ENCODE results near the gene MICAL3.

The MICAL3 gene

DNA sequence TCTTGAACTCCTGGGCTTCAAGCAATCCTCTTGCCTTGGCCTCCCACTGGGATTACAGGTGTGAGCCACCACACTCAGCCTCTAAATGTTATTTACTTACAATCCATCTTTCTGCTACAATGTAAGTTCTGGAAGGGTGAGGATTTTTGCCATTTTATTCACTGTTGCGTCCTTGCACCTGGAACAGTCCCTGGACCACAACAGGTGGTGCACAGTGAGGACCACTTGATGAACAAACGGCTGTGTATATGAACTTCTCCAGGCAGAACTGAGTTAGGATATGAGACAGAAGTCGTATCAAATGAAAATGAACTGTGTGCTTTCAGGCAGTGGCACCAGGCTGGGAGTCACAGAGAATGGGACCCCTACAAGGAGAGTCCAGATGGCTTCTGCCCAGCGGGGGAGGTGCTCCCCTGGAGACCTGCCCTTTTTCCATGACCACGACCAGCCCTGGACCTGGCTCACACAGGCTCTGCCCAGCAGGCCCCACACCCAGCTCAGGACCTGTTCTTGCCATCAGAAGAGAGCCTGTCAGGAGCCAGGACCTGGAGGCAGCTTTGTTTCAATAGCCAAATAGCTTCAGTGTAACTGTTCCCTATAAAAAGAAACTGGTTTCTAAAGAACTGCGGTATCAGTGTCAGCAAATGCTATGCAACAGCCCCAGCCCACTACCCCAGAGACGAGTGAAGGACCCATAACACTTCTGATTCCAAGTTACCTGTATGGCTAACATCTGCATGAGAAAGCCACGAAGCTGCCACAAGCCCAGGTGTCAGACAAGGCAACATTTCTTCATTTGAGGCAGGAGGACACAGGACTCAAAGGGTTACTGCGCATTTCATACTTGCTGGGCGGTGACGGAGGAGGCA lies 104.9 kb downstream of the MICAL3 start:
- H3K9me3 ChIP-seq = no peaks in the 10 kb centered on the region
- no peaks in the 10 kb centered on the region for H3K36me3 ChIP-seq
- no peak for DNase-seq
- H3K4me3 ChIP-seq (ENCODE audit: low read depth, low read length) = no peak overlapping the region
- H3K4me1 ChIP-seq = peaks cover 14% of the 10 kb centered on the region
- no peaks in the 10 kb centered on the region for H3K27me3 ChIP-seq
- TF ChIP-seq, protein P1, sequence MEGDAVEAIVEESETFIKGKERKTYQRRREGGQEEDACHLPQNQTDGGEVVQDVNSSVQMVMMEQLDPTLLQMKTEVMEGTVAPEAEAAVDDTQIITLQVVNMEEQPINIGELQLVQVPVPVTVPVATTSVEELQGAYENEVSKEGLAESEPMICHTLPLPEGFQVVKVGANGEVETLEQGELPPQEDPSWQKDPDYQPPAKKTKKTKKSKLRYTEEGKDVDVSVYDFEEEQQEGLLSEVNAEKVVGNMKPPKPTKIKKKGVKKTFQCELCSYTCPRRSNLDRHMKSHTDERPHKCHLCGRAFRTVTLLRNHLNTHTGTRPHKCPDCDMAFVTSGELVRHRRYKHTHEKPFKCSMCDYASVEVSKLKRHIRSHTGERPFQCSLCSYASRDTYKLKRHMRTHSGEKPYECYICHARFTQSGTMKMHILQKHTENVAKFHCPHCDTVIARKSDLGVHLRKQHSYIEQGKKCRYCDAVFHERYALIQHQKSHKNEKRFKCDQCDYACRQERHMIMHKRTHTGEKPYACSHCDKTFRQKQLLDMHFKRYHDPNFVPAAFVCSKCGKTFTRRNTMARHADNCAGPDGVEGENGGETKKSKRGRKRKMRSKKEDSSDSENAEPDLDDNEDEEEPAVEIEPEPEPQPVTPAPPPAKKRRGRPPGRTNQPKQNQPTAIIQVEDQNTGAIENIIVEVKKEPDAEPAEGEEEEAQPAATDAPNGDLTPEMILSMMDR (IDR thresholded peaks at IDR 0.05; ENCODE audit: low read depth, low read length) = no peak

DNA sequence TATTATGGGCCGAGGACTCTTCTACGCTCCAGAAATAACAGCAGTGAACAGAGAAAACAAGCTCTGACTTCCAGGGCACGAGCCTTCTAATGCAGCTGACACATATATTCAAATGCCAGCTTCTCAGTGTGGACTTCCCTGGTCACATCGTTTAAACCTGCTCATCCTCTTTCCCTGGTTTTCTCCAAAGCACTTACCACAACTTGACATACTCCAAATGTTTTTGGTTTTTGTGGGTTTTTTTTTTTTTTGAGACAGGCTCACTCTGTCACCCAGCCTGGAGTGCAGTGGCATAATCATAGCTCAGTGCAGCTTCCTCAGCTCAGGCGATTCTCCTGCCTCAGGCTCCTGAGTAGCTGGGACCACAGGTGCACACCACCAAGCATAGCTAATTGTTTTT lies 105.5 kb downstream of the MICAL3 start:
- Histone ChIP-seq H3K27me3 (no peaks in the 10 kb centered on the region), H3K36me3 (no peaks in the 10 kb centered on the region), H3K4me1 (peaks cover 9% of the 10 kb centered on the region), H3K9me3 (no peaks in the 10 kb centered on the region), H3K4me3 (ENCODE audit: low read depth, low read length) (no peak overlapping the region)
- TF ChIP-seq, protein P1 (IDR thresholded peaks at IDR 0.05; ENCODE audit: low read depth, low read length) = no peak
- no peak for DNase-seq

- TF ChIP-seq, protein P1 (IDR thresholded peaks at IDR 0.05; ENCODE audit: low read depth, low read length) = no peak
- no peak overlapping the region for H3K4me3 ChIP-seq (ENCODE audit: low read depth, low read length)
- H3K4me1 ChIP-seq = peaks cover 4% of the 10 kb centered on the region
- H3K27me3 ChIP-seq = no peaks in the 10 kb centered on the region
- H3K9me3 ChIP-seq = no peaks in the 10 kb centered on the region
- no peaks in the 10 kb centered on the region for H3K36me3 ChIP-seq
- DNase-seq = no peak
Measured at GRCh38 chr22:17917490-17917983, 106.8 kb downstream of the MICAL3 start.

GRCh38 chr22:17916226-17916889 lies 108.0 kb downstream of the MICAL3 start:
- no peaks in the 10 kb centered on the region for H3K36me3 ChIP-seq
- H3K4me1 ChIP-seq = peaks cover 6% of the 10 kb centered on the region

GRCh38 chr22:17915676-17916075 lies 108.7 kb downstream of the MICAL3 start:
- Histone ChIP-seq H3K9me3 (no peaks in the 10 kb centered on the region), H3K4me3 (ENCODE audit: low read depth, low read length) (no peak overlapping the region), H3K36me3 (no peaks in the 10 kb centered on the region), H3K4me1 (peaks cover 11% of the 10 kb centered on the region), H3K27me3 (no peaks in the 10 kb centered on the region)
- TF ChIP-seq, protein P1 (IDR thresholded peaks at IDR 0.05; ENCODE audit: low read depth, low read length) = no peak
- no peak for DNase-seq

More at GRCh38 chr22:17916226-17916889, 108.0 kb downstream of the MICAL3 start:
- DNase-seq = no peak
- Histone ChIP-seq H3K4me3 (ENCODE audit: low read depth, low read length) (no peak overlapping the region), H3K27me3 (no peaks in the 10 kb centered on the region), H3K9me3 (no peaks in the 10 kb centered on the region)
- TF ChIP-seq, protein P1 (IDR thresholded peaks at IDR 0.05; ENCODE audit: low read depth, low read length) = no peak

Measured in BE2C (cell line).